ENCODE data around the gene WIPI1. TPM values are rescaled to one million over a fixed set of nuclear protein-coding genes. Genes with fewer than 3 reads are reported as not detected.

WIPI1 gene
- total and polyA plus RNA-seq, 9 of the 15 experiments (the other 6 are each of a cell fraction or from before 2014, with no cell fraction given) = 3.7 to 23.5 (median 11.8) TPM

DNA sequence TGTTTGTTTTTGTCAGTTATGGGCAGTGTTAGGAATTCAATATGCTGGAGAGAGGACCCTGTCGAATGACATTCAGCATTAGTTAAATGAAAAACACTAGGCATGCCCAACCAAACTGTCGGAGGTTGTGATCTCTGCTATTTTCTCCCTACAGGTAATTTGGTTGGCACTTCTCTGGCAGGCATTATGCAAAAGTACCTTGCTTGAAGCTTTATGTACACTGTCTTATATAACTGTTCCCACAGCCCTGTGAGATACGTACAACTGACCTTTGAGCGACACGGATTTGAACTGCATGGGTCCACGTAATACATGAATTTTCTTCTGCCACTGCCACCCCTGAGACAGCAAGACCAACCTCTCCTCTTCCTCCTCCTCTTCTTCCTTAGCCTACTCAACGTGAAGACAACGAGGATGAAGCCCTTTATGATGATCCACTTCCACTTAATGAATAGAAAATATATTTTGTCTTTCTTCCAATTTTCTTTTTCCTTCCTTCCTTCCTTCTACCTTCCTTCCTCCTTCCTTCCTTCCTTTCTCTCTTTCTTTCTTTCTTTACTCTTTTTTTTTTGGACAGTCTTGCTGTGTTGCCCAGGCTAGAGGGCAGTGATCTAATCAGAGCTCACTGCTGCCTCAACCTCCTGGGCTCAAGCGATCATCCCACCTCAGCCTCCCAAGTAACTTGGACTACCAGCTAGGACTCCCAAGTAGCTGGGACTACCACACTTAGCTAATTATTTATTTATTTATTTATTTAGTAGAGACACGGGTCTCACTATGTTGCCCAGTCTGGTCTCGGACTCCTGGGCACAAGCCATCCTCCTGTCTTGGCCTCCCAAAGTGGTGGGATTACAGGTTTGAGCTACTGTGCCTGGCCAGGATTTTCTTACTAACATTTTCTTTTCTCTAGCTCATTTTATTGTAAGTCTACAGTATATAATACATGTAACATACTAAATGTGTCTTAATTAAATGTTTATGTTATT, 77.3 kb downstream of the WIPI1 start:
- CTCF ChIA-PET (ENCODE audit: low intra/inter-chr PET ratio) = no interaction called here
- Histone ChIP-seq H2AFZ (ENCODE audit: low read depth, low read length) (no peak overlapping the region), H3K4me2 (ENCODE audit: insufficient read depth, low read length) (no peak overlapping the region), H3K79me2 (ENCODE audit: control insufficient read depth, insufficient read depth, low read length) (no peaks in the 10 kb centered on the region), H3K9me3 (replicated peaks; ENCODE audit: control insufficient read depth, insufficient read depth, low read depth, low read length) (no peaks in the 10 kb centered on the region), H3K27me3 (ENCODE audit: control insufficient read depth in 2 of 2, insufficient read depth in 2 of 2, low read length in 2 of 2) (peaks cover 32 to 45% of the 10 kb centered on the region in 2 experiments), H4K20me1 (replicated peaks; ENCODE audit: control insufficient read depth, insufficient read depth, low read length) (no peaks in the 10 kb centered on the region), H3K9me1 (ENCODE audit: control insufficient read depth, insufficient read depth, low read length) (no peaks in the 10 kb centered on the region), H3K9ac (ENCODE audit: insufficient read depth in 1 of 2, low read depth in 2 of 2, low read length in 2 of 2) (no peak overlapping the region), H3K27ac (ENCODE audit: extremely low read depth, low read depth, low read length) (no peak overlapping the region), H3K4me1 (replicated peaks in 1 of 2; ENCODE audit: control insufficient read depth in 2 of 2, insufficient read depth in 2 of 2, low read length in 2 of 2) (no peaks in the 10 kb centered on the region), H3K4me3 (no peak overlapping the region), H3K36me3 (ENCODE audit: control insufficient read depth, insufficient read depth, low read length) (no peaks in the 10 kb centered on the region)
- no TSS peak for BruUV-seq (replicated peaks)
- DNase-seq (ENCODE audit: extremely low read depth in 1 of 4, low spot score in 3 of 4) (no peak), FAIRE-seq (no peak), ATAC-seq (no peak)
- TF ChIP-seq, protein P1, sequence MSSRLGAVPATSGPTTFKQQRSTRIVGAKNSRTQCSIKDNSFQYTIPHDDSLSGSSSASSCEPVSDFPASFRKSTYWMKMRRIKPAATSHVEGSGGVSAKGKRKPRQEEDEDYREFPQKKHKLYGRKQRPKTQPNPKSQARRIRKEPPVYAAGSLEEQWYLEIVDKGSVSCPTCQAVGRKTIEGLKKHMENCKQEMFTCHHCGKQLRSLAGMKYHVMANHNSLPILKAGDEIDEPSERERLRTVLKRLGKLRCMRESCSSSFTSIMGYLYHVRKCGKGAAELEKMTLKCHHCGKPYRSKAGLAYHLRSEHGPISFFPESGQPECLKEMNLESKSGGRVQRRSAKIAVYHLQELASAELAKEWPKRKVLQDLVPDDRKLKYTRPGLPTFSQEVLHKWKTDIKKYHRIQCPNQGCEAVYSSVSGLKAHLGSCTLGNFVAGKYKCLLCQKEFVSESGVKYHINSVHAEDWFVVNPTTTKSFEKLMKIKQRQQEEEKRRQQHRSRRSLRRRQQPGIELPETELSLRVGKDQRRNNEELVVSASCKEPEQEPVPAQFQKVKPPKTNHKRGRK (tag; IDR thresholded peaks at IDR 0.05) = peak; percentile 50
- TF ChIP-seq, protein P2, sequence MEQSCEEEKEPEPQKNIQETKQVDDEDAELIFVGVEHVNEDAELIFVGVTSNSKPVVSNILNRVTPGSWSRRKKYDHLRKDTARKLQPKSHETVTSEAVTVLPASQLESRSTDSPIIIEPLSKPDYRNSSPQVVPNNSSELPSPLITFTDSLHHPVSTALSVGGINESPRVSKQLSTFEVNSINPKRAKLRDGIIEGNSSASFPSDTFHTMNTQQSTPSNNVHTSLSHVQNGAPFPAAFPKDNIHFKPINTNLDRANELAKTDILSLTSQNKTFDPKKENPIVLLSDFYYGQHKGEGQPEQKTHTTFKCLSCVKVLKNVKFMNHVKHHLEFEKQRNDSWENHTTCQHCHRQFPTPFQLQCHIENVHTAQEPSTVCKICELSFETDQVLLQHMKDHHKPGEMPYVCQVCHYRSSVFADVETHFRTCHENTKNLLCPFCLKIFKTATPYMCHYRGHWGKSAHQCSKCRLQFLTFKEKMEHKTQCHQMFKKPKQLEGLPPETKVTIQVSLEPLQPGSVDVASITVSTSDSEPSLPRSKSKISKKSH (CRISPR knock-in tag; IDR thresholded peaks at IDR 0.05) = no peak
- WGBS (ENCODE audit: insufficient coverage, low coverage, missing lambda C conversion rate) = 3% methylated on average over 11 of the region's 11 CpGs
- intact Hi-C loops (cut with micrococcal nuclease) (no loop called here), in situ Hi-C loops (cut with MboI) (no loop called here)
- POLR2A ChIA-PET = interaction anchor here (0.6 kb wide), 1 partner anchor 96 kb away, joined by 4 read pairs; no protein-coding TSS in a partner anchor

Data from K562 (cell line).